Breast epithelium (tissue), 4 donors: ENCODE measurements around the gene INKA2. TPM values are rescaled to one million over a fixed set of nuclear protein-coding genes. Genes with fewer than 3 reads are reported as not detected.

ENCODE experiments used
- DNase-seq, 2 donors: peaks; one replicate each; pipeline ENCODE4 v3.0.0-alpha.2; 2019; ENCODE audit warnings: low spot score in 2 of 2
- H3K27ac ChIP-seq, 2 donors: fragments of 200-600 bp; sonication (generic) in 1 of 2; one replicate each; pipeline ENCODE4 v1.5.1; 2016 to 2019; ENCODE audit warnings: mild to moderate bottlenecking in 1 of 2
- H3K27me3 ChIP-seq, 2 donors: fragments of 200-600 bp; sonication (generic) in 1 of 2; one replicate each; pipeline versions ENCODE4 v1.5.1 to v1.6.0; 2017 to 2019; ENCODE audit warnings: control low read depth in 1 of 2, mild to moderate bottlenecking in 1 of 2
- H3K36me3 ChIP-seq: fragments of 200-600 bp; one replicate; pipeline ENCODE4 v1.5.1; 2019
- H3K4me1 ChIP-seq, 2 donors: fragments of 200-600 bp; sonication (generic); one replicate each; pipeline ENCODE4 v1.5.1; 2016 to 2019; ENCODE audit warnings: control low read depth in 1 of 2
- H3K4me3 ChIP-seq, 3 donors: fragments of 200-600 bp; sonication (generic); 1 replicate in 2 of 3; 2 replicates in 1 of 3; pipeline ENCODE4 v1.5.1; 2016 to 2019; ENCODE audit warnings: mild to moderate bottlenecking in 3 of 3, moderate library complexity in 2 of 3
- H3K9me3 ChIP-seq, 2 donors: fragments of 200-600 bp; sonication (generic) in 1 of 2; one replicate each; pipeline ENCODE4 v1.5.1; 2016 to 2019; ENCODE audit warnings: control low read depth in 1 of 2
- POLR2A ChIP-seq: fragments of 450-650 bp; IDR thresholded peaks from one replicate; pipeline ENCODE4 v1.6.1; 2016; ENCODE audit warnings: antibody characterized with exemption, mild to moderate bottlenecking, moderate library complexity
- POLR2AphosphoS5 ChIP-seq, 3 donors: sonication (generic); formaldehyde crosslinking; IDR thresholded peaks; one replicate each; pipeline ENCODE4 v1.6.1; 2017; ENCODE audit warnings: antibody characterized with exemption in 3 of 3
- intact Hi-C: fragments of 100-400 bp; cut with DNase I; formaldehyde crosslinking; loops from one replicate; pipeline ENCODE4 v1.15.1; 2023; ENCODE audit warnings: low total_unique reads
- total RNA-seq, 3 donors: library from RNA; depleted of rRNA; stranded (reverse); fragments of >200 nt; gene quantifications; one replicate each; pipeline ENCODE4 v1.1.0, GENCODE V29; 2016
- TF ChIP-seq, protein P1 (sequence below), 3 donors: fragments of 450-650 bp; IDR thresholded peaks; one replicate each; pipeline ENCODE4 v1.5.1; 2016 to 2017; ENCODE audit warnings: antibody characterized with exemption in 3 of 3, mild to moderate bottlenecking in 3 of 3, moderate library complexity in 3 of 3

Gene INKA2
- total RNA-seq, 3 donors from 2014 or later: 3.0 to 4.6 (median 3.8) TPM

DNA sequence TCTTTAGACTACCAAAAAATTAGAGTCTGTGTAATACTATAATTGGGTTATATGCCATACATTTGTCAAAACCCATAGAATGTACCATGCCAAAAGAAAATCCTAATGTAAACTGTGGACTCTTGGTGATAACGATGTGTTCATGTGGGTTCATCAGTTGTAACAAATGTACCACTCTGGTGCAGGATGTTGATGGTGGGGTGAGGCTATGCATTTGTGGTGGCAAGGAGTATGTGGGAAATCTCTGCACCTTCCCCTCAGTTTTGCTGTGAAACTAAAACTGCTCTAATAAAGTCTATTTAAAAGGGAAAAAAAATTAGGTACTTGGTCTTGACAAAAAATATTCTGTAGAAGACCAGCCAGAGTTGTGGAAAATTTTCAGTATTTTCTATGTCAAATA is 43.4 kb downstream of the INKA2 start:
- intact Hi-C loops: no loop called here
- TF ChIP-seq POLR2A (no peak), POLR2AphosphoS5 (IDR thresholded peaks at IDR 0.05) (no peak)
- TF ChIP-seq, protein P1, sequence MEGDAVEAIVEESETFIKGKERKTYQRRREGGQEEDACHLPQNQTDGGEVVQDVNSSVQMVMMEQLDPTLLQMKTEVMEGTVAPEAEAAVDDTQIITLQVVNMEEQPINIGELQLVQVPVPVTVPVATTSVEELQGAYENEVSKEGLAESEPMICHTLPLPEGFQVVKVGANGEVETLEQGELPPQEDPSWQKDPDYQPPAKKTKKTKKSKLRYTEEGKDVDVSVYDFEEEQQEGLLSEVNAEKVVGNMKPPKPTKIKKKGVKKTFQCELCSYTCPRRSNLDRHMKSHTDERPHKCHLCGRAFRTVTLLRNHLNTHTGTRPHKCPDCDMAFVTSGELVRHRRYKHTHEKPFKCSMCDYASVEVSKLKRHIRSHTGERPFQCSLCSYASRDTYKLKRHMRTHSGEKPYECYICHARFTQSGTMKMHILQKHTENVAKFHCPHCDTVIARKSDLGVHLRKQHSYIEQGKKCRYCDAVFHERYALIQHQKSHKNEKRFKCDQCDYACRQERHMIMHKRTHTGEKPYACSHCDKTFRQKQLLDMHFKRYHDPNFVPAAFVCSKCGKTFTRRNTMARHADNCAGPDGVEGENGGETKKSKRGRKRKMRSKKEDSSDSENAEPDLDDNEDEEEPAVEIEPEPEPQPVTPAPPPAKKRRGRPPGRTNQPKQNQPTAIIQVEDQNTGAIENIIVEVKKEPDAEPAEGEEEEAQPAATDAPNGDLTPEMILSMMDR (IDR thresholded peaks at IDR 0.05): no peak
- Histone ChIP-seq H3K36me3 (no peaks in the 10 kb centered on the region), H3K4me3 (no peak overlapping the region), H3K4me1 (no peaks in the 10 kb centered on the region), H3K27me3 (no peaks in the 10 kb centered on the region), H3K27ac (no peak overlapping the region), H3K9me3 (no peaks in the 10 kb centered on the region)
- no peak for DNase-seq

DNA sequence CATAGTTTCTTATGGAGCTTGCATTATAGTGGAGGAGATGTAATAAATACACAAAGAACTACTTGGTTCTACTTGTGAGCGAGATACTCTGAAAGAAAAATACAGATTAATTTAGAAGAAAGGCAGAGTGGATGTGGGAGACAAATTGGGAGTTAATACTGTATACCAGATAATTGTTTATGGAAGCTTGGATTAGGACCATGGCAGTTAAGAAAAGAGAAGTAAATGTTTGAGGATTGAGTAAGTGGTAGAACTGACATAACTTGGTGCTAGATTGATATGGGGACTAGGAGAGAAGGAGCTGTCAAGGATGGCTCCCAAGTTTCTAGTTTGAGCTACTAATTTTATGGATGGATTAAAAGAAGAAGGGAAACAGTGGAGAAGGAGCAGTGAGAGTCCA is 47.3 kb downstream of the INKA2 start:
- DNase-seq: no peak
- no peak overlapping the region for H3K27ac ChIP-seq

DNA sequence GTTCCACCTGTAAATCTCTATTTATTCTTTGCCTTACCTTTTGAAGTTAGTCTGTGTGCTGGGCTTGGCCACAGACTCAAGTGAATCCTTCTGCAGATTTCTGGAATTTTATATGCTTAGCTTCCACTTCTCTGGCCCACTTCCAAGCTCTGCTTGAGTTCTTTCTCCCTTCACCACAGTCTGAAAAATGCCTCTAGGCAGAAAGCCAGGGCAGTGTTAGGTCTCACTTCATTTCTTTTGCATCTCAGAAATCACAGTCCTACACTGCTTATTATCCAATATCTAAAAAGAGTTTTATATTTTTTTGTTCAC is 48.9 kb downstream of the INKA2 start:
- intact Hi-C loops: no loop called here
- H3K4me1 ChIP-seq: peaks cover 0 to 7% of the 10 kb centered on the region in 2 donors
- TF ChIP-seq POLR2AphosphoS5 (IDR thresholded peaks at IDR 0.05) (no peak), POLR2A (no peak)
- TF ChIP-seq, protein P1 (IDR thresholded peaks at IDR 0.05): no peak

More for the DNA sequence above, 47.3 kb downstream of the INKA2 start:
- Histone ChIP-seq H3K4me1 (peaks cover 0 to 7% of the 10 kb centered on the region in 2 donors), H3K4me3 (no peak overlapping the region), H3K9me3 (no peaks in the 10 kb centered on the region), H3K27me3 (no peaks in the 10 kb centered on the region), H3K36me3 (no peaks in the 10 kb centered on the region)
- intact Hi-C loops: no loop called here
- TF ChIP-seq POLR2A (no peak), POLR2AphosphoS5 (IDR thresholded peaks at IDR 0.05) (no peak)
- TF ChIP-seq, protein P1 (IDR thresholded peaks at IDR 0.05): no peak

More for the DNA sequence above, 48.9 kb downstream of the INKA2 start:
- no peaks in the 10 kb centered on the region for H3K27me3 ChIP-seq
- no peak overlapping the region for H3K4me3 ChIP-seq
- peaks cover 0 to 2% of the 10 kb centered on the region in 2 donors for H3K9me3 ChIP-seq
- H3K27ac ChIP-seq: no peak overlapping the region
- H3K36me3 ChIP-seq: no peaks in the 10 kb centered on the region
- no peak for DNase-seq

Other genes starting within 250 kb of the INKA2 start
- 10 to 100 TPM in 2 of 3 donors, 1 to 10 TPM in 1; 9.5 to 13.8 (median 13.2) TPM for gene ADORA3, start 235.8 kb downstream of the INKA2 start, total RNA-seq
- gene TMIGD3, start 235.8 kb downstream of the INKA2 start, total RNA-seq: 10 to 100 TPM in 1 of 3 donors, 1 to 10 TPM in 2; 5.9 to 14.6 (median 10.0) TPM
- 10 to 100 TPM; 45.9 to 72.8 (median 54.9) TPM for gene RAP1A, start 119.6 kb downstream of the INKA2 start, total RNA-seq
- gene DDX20, start 16.5 kb upstream of the INKA2 start, total RNA-seq: 10 to 100 TPM; 14.1 to 28.0 (median 25.9) TPM